Immature natural killer cell (primary cell): ENCODE measurements around the gene PRRC2C. TPM values are rescaled to one million over a fixed set of nuclear protein-coding genes. Genes with fewer than 3 reads are reported as not detected.

Source experiments
- DNase-seq, 3 donors: peaks; one replicate each; pipeline ENCODE4 v3.0.0; 2022; ENCODE audit warnings: mixed read lengths in 1 of 3
- H3K27ac Mint-ChIP-seq, 6 donors: one replicate each; pipeline ENCODE4 v1.8.0; 2020; ENCODE audit warnings: mixed read lengths in 6 of 6, mild to moderate bottlenecking in 5 of 6, inconsistent platforms in 4 of 6, moderate library complexity in 3 of 6
- H3K27me3 Mint-ChIP-seq, 3 donors: one replicate each; pipeline ENCODE4 v1.8.0; 2020 to 2021; ENCODE audit warnings: low read depth in 3 of 3, mild to moderate bottlenecking in 3 of 3, mixed read lengths in 3 of 3, moderate library complexity in 3 of 3, inconsistent platforms in 1 of 3
- H3K36me3 Mint-ChIP-seq, 3 donors: one replicate each; pipeline ENCODE4 v1.8.0; 2020; ENCODE audit warnings: mixed read lengths in 3 of 3, inconsistent platforms in 2 of 3, mild to moderate bottlenecking in 2 of 3
- H3K4me1 Mint-ChIP-seq, 2 donors: one replicate each; pipeline ENCODE4 v1.8.0; 2020; ENCODE audit warnings: inconsistent platforms in 2 of 2, mild to moderate bottlenecking in 2 of 2, mixed read lengths in 2 of 2, moderate library complexity in 1 of 2
- H3K4me3 Mint-ChIP-seq, 5 donors: one replicate each; pipeline ENCODE4 v1.8.0; 2020; ENCODE audit warnings: mild to moderate bottlenecking in 5 of 5, mixed read lengths in 5 of 5, inconsistent platforms in 3 of 5, moderate library complexity in 3 of 5
- H3K9me3 Mint-ChIP-seq, 6 donors: one replicate each; pipeline ENCODE4 v1.8.0; 2020; ENCODE audit warnings: mild to moderate bottlenecking in 6 of 6, mixed read lengths in 6 of 6, inconsistent platforms in 4 of 6, moderate library complexity in 3 of 6
- polyA plus RNA-seq, 3 donors: library from polyadenylated mRNA; unstranded; fragments of 300-500 nt; fragmentation: Illumina TruSeq; gene quantifications; one replicate each; pipeline ENCODE4 v1.2.3, GENCODE V29; 2021

Gene PRRC2C
- polyA plus RNA-seq, 3 donors from 2014 or later, result 7.9 to 109 (median 21.6) TPM

DNA sequence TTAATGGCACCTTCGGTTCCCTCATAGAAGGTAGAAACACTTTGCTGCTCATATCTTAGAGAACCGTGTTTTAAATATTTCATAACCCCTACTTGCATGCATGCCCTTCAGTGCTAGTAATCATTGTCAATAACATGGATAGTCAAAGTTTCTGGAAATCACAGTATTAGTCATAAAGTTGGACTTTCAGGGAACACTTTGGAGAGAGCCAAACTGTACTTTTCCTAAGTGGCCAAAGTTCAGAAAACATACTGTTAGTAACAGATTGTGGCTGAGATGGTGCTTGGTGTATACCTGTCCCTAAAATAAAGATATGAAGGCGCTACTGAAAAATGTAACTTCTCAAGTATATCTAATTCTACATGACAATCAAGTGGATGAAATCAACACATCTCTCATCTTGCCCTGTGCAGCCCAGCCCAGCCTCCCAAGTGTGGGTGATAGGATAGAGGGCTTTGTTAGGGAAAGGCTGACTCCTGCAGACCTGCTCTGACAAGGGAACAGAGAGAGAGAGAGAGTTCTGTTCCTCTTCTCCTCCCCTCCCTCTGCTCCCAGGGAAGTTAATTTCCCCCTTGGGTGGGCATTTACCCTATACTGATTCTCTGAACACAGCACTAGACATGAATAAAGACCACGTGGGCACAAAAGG lies 152.7 kb downstream of the PRRC2C start:
- Mint-ChIP-seq H3K27ac (no peak overlapping the region), H3K4me3 (no peak overlapping the region), H3K36me3 (no peaks in the 10 kb centered on the region), H3K4me1 (no peaks in the 10 kb centered on the region), H3K27me3 (peaks cover under 1 to 3% (median 1%) of the 10 kb centered on the region in 3 donors), H3K9me3 (no peaks in the 10 kb centered on the region)
- DNase-seq, result no peak

DNA sequence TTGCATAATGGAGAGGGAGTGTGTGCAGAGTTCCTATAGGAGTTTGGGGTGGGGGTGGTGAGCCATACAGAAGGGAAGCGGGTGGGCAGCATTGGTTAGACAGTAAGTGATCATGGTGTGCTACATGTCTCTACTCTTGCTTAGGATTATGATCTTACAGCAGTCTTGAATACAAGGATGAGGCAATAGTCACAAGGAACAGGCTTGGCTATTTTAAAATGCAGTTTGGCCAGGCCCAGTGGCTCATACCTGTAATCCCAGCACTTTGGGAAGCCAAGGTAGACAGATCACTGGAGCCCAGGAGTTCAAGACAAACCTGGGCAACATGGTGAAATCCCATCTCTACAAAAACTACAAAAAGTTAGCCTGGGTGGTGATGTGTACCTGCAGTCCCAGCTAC lies 154.9 kb downstream of the PRRC2C start:
- Mint-ChIP-seq H3K27ac (no peak overlapping the region), H3K36me3 (no peaks in the 10 kb centered on the region), H3K4me1 (peaks cover 3 to 5% of the 10 kb centered on the region in 2 donors), H3K27me3 (peaks cover 1 to 8% (median 5%) of the 10 kb centered on the region in 3 donors), H3K9me3 (no peaks in the 10 kb centered on the region), H3K4me3 (no peak overlapping the region)
- DNase-seq, result no peak

DNA sequence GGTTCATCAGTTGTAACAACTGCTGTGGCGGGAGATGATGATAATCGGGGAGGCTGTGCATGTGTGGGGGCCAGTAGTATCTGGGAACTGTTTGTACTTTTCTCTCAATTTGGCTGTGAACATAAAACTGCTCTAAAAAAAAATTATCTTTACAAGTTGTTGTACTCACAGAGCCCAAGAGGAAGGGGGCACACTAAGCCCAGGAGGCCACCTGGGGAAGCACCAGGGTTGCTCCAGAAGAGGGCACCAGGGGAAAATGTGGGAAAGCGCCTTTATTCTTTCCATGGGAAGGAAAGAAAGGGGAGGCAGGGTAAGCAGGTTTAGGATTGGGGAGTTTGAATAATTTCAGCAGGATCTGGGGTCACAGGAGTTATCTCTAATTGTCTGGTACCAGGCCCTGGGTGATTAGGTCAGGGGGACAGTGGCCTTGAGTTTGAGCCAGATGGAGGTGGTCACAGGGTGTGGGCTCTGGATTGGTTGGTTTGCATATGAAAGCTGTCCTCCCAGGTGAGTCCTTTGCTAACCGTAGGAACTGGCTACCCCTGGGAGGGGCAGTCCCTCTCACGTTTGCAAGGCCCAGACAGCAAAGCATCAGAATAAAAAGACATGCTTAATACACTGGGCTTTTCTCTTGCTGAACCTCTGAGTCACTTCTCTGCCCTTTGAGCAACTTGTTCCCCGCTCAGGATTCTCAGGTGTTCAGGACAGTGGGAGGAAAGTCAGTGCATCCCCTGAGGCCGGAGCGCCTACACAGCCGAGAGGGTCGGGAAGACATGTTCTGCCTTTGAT lies 155.9 kb downstream of the PRRC2C start:
- H3K4me1 Mint-ChIP-seq, result peaks cover 3 to 5% of the 10 kb centered on the region in 2 donors
- H3K27ac Mint-ChIP-seq, result no peak overlapping the region
- DNase-seq, result no peak
- no peak overlapping the region for H3K4me3 Mint-ChIP-seq
- no peaks in the 10 kb centered on the region for H3K9me3 Mint-ChIP-seq
- H3K27me3 Mint-ChIP-seq, result peaks cover 1 to 8% (median 5%) of the 10 kb centered on the region in 3 donors
- no peaks in the 10 kb centered on the region for H3K36me3 Mint-ChIP-seq

DNA sequence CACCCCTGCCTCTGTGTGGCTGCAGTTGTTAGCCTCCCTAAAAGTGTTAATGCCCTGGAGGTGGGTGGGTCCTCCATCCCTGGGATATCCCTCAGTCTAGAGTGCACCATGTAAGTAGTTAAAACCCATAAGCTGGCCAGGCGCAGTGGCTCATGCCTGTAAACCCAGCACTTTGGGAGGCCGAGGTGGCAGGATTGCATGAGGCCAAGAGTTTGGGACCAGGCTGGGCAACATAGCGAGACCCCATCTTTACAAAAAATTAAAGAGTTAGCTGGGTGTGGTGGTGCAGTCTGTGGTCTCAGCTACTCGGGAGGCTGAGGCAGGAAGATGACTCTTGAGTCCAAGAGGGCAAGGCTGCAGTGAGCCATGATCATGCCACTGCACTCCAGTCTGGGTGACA lies 156.9 kb downstream of the PRRC2C start:
- peaks cover 1 to 8% (median 5%) of the 10 kb centered on the region in 3 donors for H3K27me3 Mint-ChIP-seq
- no peak for DNase-seq
- peaks cover 3 to 5% of the 10 kb centered on the region in 2 donors for H3K4me1 Mint-ChIP-seq
- H3K27ac Mint-ChIP-seq, result no peak overlapping the region
- H3K4me3 Mint-ChIP-seq, result no peak overlapping the region
- H3K9me3 Mint-ChIP-seq, result no peaks in the 10 kb centered on the region
- H3K36me3 Mint-ChIP-seq, result no peaks in the 10 kb centered on the region

Other genes with a start within 250 kb of the PRRC2C start
- not detected for gene FMO1, start 237.0 kb upstream of the PRRC2C start, polyA plus RNA-seq
- gene FMO4, start 171.3 kb upstream of the PRRC2C start, polyA plus RNA-seq, result 1 to 10 TPM; 2.6 to 4.1 (median 3.0) TPM
- gene MYOCOS, start 136.7 kb downstream of the PRRC2C start, polyA plus RNA-seq, result not detected
- gene MYOC, start 167.2 kb downstream of the PRRC2C start, polyA plus RNA-seq, result not detected